ENCODE results near the gene OTX2.

DNA sequence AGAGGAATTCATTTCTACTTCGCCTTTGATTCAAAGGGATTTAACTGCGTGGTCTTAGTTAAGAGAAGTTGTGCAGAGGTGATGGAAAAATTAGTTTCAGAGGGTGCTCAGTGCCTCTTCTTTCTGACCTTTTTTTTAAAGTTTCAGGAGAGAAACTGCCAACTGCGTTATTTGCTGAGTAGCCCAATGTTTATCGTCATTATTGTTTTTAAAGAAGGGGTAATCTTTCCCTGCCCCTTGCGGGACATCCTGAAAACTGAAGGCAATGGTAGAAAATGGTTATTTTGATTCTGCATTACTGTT is 11.0 kb downstream of the OTX2 start:
- TF ChIP-seq, protein P1, sequence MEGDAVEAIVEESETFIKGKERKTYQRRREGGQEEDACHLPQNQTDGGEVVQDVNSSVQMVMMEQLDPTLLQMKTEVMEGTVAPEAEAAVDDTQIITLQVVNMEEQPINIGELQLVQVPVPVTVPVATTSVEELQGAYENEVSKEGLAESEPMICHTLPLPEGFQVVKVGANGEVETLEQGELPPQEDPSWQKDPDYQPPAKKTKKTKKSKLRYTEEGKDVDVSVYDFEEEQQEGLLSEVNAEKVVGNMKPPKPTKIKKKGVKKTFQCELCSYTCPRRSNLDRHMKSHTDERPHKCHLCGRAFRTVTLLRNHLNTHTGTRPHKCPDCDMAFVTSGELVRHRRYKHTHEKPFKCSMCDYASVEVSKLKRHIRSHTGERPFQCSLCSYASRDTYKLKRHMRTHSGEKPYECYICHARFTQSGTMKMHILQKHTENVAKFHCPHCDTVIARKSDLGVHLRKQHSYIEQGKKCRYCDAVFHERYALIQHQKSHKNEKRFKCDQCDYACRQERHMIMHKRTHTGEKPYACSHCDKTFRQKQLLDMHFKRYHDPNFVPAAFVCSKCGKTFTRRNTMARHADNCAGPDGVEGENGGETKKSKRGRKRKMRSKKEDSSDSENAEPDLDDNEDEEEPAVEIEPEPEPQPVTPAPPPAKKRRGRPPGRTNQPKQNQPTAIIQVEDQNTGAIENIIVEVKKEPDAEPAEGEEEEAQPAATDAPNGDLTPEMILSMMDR (IDR thresholded peaks at IDR 0.05; ENCODE audit: low read length), result no peak
- TF ChIP-seq EZH2phosphoT487 (IDR thresholded peaks at IDR 0.05; ENCODE audit: low read length), result no peak
- TF ChIP-seq EZH2 (optimal IDR thresholded peaks at IDR 0.05; ENCODE audit: low read depth, low read length), result no peak

Measured in MM.1S (cell line).